ENCODE measurements around the gene CD68. TPM values are rescaled to one million over a fixed set of nuclear protein-coding genes. Genes with fewer than 3 reads are reported as not detected.

Gene CD68
- total and polyA plus RNA-seq, 8 donors = 1.8 to 60.0 (median 7.6) TPM

GRCh38 chr17:7541074-7541621, 38.3 kb upstream of the CD68 start:
- Histone ChIP-seq H3K4me3 (no peak overlapping the region), H3K36me3 (no peaks in the 10 kb centered on the region), H3K27me3 (no peaks in the 10 kb centered on the region), H3K27ac (no peak overlapping the region), H3K9me3 (no peaks in the 10 kb centered on the region), H3K4me1 (no peaks in the 10 kb centered on the region)
- DNase-seq (no peak), FAIRE-seq (no peak), ATAC-seq (no peak)
- intact Hi-C loops (cut with DNase I) = no loop called here
- no peak for TF ChIP-seq CTCF (IDR thresholded peaks at IDR 0.05)
- 68 to 77% methylated on average over 9 of the region's 9 CpGs for WGBS, 2 donors

- no peak for DNase-seq
- Histone ChIP-seq H3K9me3 (no peaks in the 10 kb centered on the region), H3K4me1 (no peaks in the 10 kb centered on the region), H3K4me3 (no peak overlapping the region), H3K36me3 (no peaks in the 10 kb centered on the region), H3K27ac (no peak overlapping the region), H3K27me3 (no peaks in the 10 kb centered on the region)
- ATAC-seq = no peak
- 55 to 58% methylated on average over 6 of the region's 6 CpGs for WGBS, 2 donors
- FAIRE-seq = no peak
- intact Hi-C loops (cut with DNase I) = no loop called here
- TF ChIP-seq CTCF (IDR thresholded peaks at IDR 0.05) = no peak
These were observed 34.5 kb upstream of the CD68 start for GRCh38 chr17:7544911-7545310.

GRCh38 chr17:7548585-7549400, 30.6 kb upstream of the CD68 start, which contains the start of gene TNFSF12:
Gene TNFSF12, plus strand, starts transcription at chr17:7549058. Its CDS starts 96 bp downstream, at chr17:7549154.
- DNase-seq = peak; percentile 49 to 84 (median 66)

GRCh38 chr17:7549401-7550055, 29.9 kb upstream of the CD68 start:
- no peaks in the 10 kb centered on the region for H3K27me3 ChIP-seq
- H3K27ac ChIP-seq = peak overlapping the region; percentile 44 to 73 (median 58)
- H3K9me3 ChIP-seq = no peaks in the 10 kb centered on the region
- DNase-seq (peak in 4 of 6 donors; percentile 28 to 80 (median 37)), ATAC-seq (peak; percentile 69 to 76 (median 74)), FAIRE-seq (no peak)
- WGBS, 2 donors = 33% methylated on average over 19 to 20 of the region's 20 CpGs
- intact Hi-C loops (cut with DNase I) = loop anchor here in 2 of 3 donors (5.0 to 10.0 kb wide), 2 partner anchors 32 to 195 kb away; partner anchors contain the start of genes KCTD11 (in 1 of the 2) and TMEM95 (in 1 of the 2)
- no peaks in the 10 kb centered on the region for H3K4me1 ChIP-seq
- H3K4me3 ChIP-seq = peak overlapping the region; percentile 56 to 77 (median 72)
- TF ChIP-seq CTCF (IDR thresholded peaks at IDR 0.05) = no peak
- no peaks in the 10 kb centered on the region for H3K36me3 ChIP-seq

More at GRCh38 chr17:7548585-7549400, 30.6 kb upstream of the CD68 start, which contains the start of gene TNFSF12:
- H3K27me3 ChIP-seq = no peaks in the 10 kb centered on the region
- intact Hi-C loops (cut with DNase I) = no loop called here
- no peaks in the 10 kb centered on the region for H3K9me3 ChIP-seq
- 0 to 1% methylated on average over 51 to 65 of the region's 65 CpGs for WGBS, 2 donors
- FAIRE-seq = no peak
- H3K27ac ChIP-seq = peak within 1 kb of the TSS; percentile 44 to 73 (median 58)
- peak within 1 kb of the TSS; percentile 56 to 77 (median 72) for H3K4me3 ChIP-seq
- peak; percentile 82 to 88 (median 84) for ATAC-seq
- H3K4me1 ChIP-seq = no peaks in the 10 kb centered on the region
- no peaks in the 10 kb centered on the region for H3K36me3 ChIP-seq
- no peak for TF ChIP-seq CTCF (IDR thresholded peaks at IDR 0.05)
